T47D (cell line): Measurements from ENCODE around the gene SET.
A peak's percentile ranks its signal among the peaks of the same experiment; 100 is the strongest.

Experiments used
- DNase-seq, 2 experiments: peaks; one replicate each; pipeline versions ENCODE4 v3.0.0 to v3.0.0-alpha.2; 2011 to 2012; ENCODE audit warnings: low read depth in 1 of 2, low spot score in 1 of 2
- JUND ChIP-seq: IDR thresholded peaks from 2 replicates; pipeline ENCODE4 v1.6.1; 2012; ENCODE audit warnings: low read depth
- in situ Hi-C: cut with HindIII; loops from 2 replicates; pipeline ENCODE4 v1.10.0; 2016; ENCODE audit warnings: low sequenced_read_pairs, low pct_unique_long_range_greater_than_20kb

Gene SET

DNA sequence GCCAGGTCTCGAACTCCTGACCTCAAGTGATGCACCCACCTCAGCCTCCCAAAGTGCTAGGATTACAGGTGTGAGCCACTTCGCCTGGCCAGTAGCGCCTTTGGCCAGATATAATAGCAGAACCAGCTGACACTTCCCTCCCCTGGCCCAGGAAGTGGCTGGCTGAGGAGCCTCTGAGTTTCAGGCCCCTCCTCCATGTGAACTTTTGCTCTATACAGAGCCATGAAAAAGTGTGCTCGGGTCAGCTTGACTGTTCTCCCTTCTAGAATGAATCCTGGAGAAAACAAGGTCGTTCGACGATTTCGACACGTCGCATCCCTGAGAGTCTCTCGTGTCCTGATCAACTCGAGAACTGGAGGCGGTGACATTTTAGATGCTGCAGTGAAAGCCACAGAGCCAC lies 43.6 kb downstream of the SET start:
- no peak for DNase-seq
- no peak for TF ChIP-seq JUND
- in situ Hi-C loops, result no loop called here

DNA sequence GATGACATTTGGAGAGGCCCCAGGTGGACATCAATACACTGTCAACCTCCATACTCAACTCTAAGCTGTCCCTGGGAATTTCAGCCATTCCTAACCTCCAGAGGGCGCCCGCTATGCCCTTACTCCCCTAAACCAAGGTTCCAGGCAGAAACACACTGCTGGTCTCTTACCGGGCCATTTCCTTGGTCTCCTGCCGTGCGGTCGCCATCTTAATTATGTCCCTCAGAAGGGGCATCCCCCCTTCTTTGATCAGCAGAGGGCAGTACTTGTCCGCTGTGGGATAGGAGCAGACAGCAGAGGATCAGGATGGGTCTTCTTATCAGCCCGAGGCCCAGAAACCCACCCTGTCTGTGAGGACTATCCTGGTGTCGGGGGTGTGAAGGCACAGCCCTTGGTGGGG lies 44.2 kb downstream of the SET start:
- in situ Hi-C loops, result no loop called here
- TF ChIP-seq JUND, result no peak
- peak; percentile 82 to 94 for DNase-seq

DNA sequence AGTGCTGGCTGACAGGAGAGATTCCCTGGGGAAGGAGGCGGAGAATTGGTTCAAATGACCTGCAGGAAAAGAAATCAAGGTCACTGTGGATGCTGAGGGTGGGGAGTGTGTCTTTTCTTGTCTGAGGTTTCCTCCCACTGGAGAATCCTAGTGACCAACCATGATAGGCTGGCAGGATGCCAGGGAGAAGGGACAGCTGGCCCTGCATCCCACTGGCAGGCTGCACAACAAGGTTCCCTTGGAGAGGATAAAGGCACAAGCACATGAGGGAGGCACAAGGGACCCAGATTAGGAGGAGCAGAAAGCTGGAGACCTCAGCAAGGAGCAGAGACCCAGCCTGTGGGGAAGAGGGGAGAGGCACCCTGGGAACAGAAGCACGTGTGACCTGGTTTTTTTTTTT lies 46.4 kb downstream of the SET start:
- DNase-seq, result no peak
- in situ Hi-C loops, result no loop called here
- no peak for TF ChIP-seq JUND

DNA sequence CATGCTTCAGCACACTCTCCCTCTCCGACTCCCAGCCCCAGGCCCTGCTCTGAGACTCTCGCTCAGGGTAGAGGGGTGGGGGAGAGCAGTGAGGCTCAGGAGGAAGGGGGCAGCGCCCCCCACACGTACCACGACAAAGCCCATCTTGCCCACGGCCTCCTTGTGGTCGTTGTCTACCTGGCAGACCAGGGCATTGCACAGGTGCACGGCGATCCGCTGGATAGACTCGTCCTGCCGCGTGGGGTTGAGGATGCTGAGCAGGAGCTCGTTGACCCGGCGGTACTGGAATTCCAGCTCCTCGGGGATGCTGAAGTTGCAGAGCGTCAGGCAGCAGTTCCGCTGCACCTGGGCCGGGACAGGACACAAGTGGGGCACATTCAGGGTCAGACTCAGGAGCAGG lies 53.4 kb downstream of the SET start:
- in situ Hi-C loops, result no loop called here
- DNase-seq, result peak in 1 of 2 experiments; percentile 24

DNA sequence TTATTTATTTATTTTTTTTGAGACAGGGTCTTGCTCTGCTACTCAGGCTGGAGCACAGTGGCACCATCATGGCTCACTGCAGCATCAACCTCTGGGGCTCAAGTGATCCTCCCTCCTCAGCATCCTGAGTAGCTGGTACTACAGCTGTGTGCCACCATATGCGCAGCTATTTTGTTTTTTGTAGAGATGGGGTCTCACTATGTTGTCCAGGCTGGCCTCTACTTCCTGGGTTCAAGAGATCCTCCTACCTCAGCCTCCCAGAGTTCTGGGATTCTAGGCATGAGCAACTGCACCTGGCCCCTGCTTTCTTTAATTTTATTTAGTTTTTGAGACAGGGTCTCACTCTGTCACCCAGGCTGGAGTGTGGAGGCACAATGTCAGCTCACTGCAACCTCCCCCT lies 54.4 kb downstream of the SET start:
- TF ChIP-seq JUND, result no peak
- in situ Hi-C loops, result no loop called here
- DNase-seq, result no peak

More for the DNA sequence above, 53.4 kb downstream of the SET start:
- no peak for TF ChIP-seq JUND
